GM12878 (cell line): ENCODE results near the gene SEMA6C. TPM values are rescaled to one million over a fixed set of nuclear protein-coding genes. Genes with fewer than 3 reads are reported as not detected.

Source experiments
- ATAC-seq: fragments of 200-7000 bp; cut with Tn5 transposase; 3 replicates; pipeline ENCODE4 v1.9.1; 2020; ENCODE audit warnings: mild to moderate bottlenecking, moderate library complexity
- BruUV-seq: library from RNA; stranded (reverse); fragments of 400-500 nt; replicated peaks from 2 replicates; lab custom pipeline; 2021; lab: Mats Ljungman, UMichigan
- CTCF ChIA-PET: fragments of 300-600 bp; sonication (Branson Sonifier 250); formaldehyde crosslinking; extraction: SDS; loops from one replicate; lab custom pipeline; 2021; ENCODE audit warnings: inconsistent platforms; lab: Yijun Ruan, JAX
- POLR2A ChIA-PET: fragments of 350-600 bp; formaldehyde crosslinking; extraction: SDS; loops from one replicate; lab custom pipeline; 2021; ENCODE audit warnings: inconsistent platforms; lab: Charles Lee
- RAD21 ChIA-PET: fragments of 300-600 bp; sonication (Branson Sonifier 250); formaldehyde crosslinking; loops from one replicate; lab custom pipeline; 2023; ENCODE audit warnings: antibody characterized with exemption; ENCODE audit not compliant: unreplicated experiment; lab: Charles Lee
- SMC1A ChIA-PET: fragments of 300-600 bp; sonication (Branson Sonifier 250); formaldehyde crosslinking; loops from one replicate; lab custom pipeline; 2023; ENCODE audit not compliant: unreplicated experiment, uncharacterized antibody; lab: Charles Lee
- DNase-seq: peaks from one replicate; pipeline ENCODE4 v3.0.0-alpha.2; 2011; ENCODE audit warnings: low read depth, low spot score
- FAIRE-seq: peaks from 3 replicates; lab custom pipeline; 2011; peaks lifted over from hg19 to GRCh38; lab: Jason Lieb, UNC
- H2AFZ ChIP-seq: 2 replicates; pipeline ENCODE4 v1.6.0; 2011; ENCODE audit warnings: low read depth, low read length, control low read depth; ENCODE audit not compliant: control insufficient read depth
- H3K27ac ChIP-seq: 2 replicates; pipeline ENCODE4 v1.5.1; 2011; ENCODE audit warnings: control low read depth; ENCODE audit not compliant: control insufficient read depth, insufficient read depth
- H3K27me3 ChIP-seq, 2 experiments: replicated peaks in 1 of 2; 2 replicates each; pipeline versions ENCODE4 v1.6.0 to v1.6.1; 2011; ENCODE audit warnings: low read length in 1 of 2; ENCODE audit not compliant: control insufficient read depth in 2 of 2, insufficient read depth in 2 of 2
- H3K36me3 ChIP-seq, 2 experiments: 2 replicates each; pipeline ENCODE4 v1.5.1; 2011; ENCODE audit warnings: low read length in 1 of 2; ENCODE audit not compliant: control insufficient read depth in 2 of 2, insufficient read depth in 2 of 2
- H3K4me1 ChIP-seq: 2 replicates; pipeline ENCODE4 v1.6.1; 2011; ENCODE audit warnings: mild to moderate bottlenecking, low read length, moderate library complexity, mixed read lengths; ENCODE audit not compliant: control insufficient read depth, insufficient read depth
- H3K4me2 ChIP-seq: 2 replicates; pipeline ENCODE4 v1.6.0; 2011; ENCODE audit warnings: control low read depth; ENCODE audit not compliant: control insufficient read depth, insufficient read depth
- H3K4me3 ChIP-seq: fragments of 200-600 bp; sonication (generic); 2 replicates; pipeline ENCODE4 v1.5.1; 2016
- H3K79me2 ChIP-seq: 2 replicates; pipeline ENCODE4 v1.6.0; 2011; ENCODE audit warnings: low read length; ENCODE audit not compliant: control insufficient read depth, insufficient read depth
- H3K9ac ChIP-seq: 2 replicates; pipeline ENCODE4 v1.8.0; 2011; ENCODE audit warnings: low read length, control low read depth, mixed read lengths; ENCODE audit not compliant: control insufficient read depth, insufficient read depth
- H3K9me3 ChIP-seq: replicated peaks from 3 replicates; pipeline ENCODE4 v1.5.1; 2011; ENCODE audit warnings: mild to moderate bottlenecking, low read length; ENCODE audit not compliant: control insufficient read depth, insufficient read depth
- H4K20me1 ChIP-seq: 2 replicates; pipeline ENCODE4 v1.6.0; 2011; ENCODE audit not compliant: control insufficient read depth, insufficient read depth
- BMI1 ChIP-seq: fragments of 450-650 bp; IDR thresholded peaks from 2 replicates; pipeline ENCODE4 v1.6.1; 2016; ENCODE audit warnings: mild to moderate bottlenecking, moderate library complexity, borderline replicate concordance
- BRCA1 ChIP-seq: IDR thresholded peaks from 2 replicates; pipeline ENCODE4 v1.6.1; 2011; ENCODE audit warnings: low read depth, low read length, improper control_type of control experiment
- CBX3 ChIP-seq: fragments of 200-600 bp; sonication (generic); IDR thresholded peaks from 2 replicates; pipeline ENCODE4 v1.6.1; 2016; ENCODE audit warnings: low read depth, borderline replicate concordance
- CHD1 ChIP-seq: IDR thresholded peaks from 2 replicates; pipeline ENCODE4 v1.6.1; 2012; ENCODE audit warnings: low read depth, low read length, improper control_type of control experiment
- ETV6 ChIP-seq, 2 experiments: fragments of 450-650 bp in 1 of 2; IDR thresholded peaks in 1 of 2; conservative IDR thresholded peaks in 1 of 2; 2 replicates each; pipeline ENCODE4 v1.6.1; 2014; ENCODE audit warnings: antibody characterized with exemption in 1 of 2, borderline replicate concordance in 1 of 2, low read depth in 1 of 2, mild to moderate bottlenecking in 1 of 2, moderate library complexity in 1 of 2
- HCFC1 ChIP-seq: fragments of 150-350 bp; IDR thresholded peaks from 2 replicates; pipeline ENCODE4 v1.6.1; 2014; ENCODE audit warnings: low read length
- MEF2B ChIP-seq: fragments of 450-650 bp; IDR thresholded peaks from 2 replicates; pipeline ENCODE4 v1.6.1; 2018; ENCODE audit warnings: mild to moderate bottlenecking, moderate library complexity; ENCODE audit not compliant: partially characterized antibody, poor library complexity, severe bottlenecking
- NFXL1 ChIP-seq: fragments of 450-650 bp; IDR thresholded peaks from 2 replicates; pipeline ENCODE4 v1.6.1; 2017; ENCODE audit warnings: antibody characterized with exemption, mild to moderate bottlenecking, borderline replicate concordance
- NR2C1 ChIP-seq: fragments of 450-650 bp; IDR thresholded peaks from 2 replicates; pipeline ENCODE4 v1.6.1; 2017; ENCODE audit warnings: antibody characterized with exemption, mild to moderate bottlenecking, moderate library complexity
- PML ChIP-seq: IDR thresholded peaks from 2 replicates; pipeline ENCODE4 v1.6.1; 2012; ENCODE audit warnings: low read length, inconsistent platforms
- POLR2A ChIP-seq: IDR thresholded peaks from 2 replicates; pipeline ENCODE4 v1.6.1; 2011; ENCODE audit warnings: low read depth, mild to moderate bottlenecking, low read length
- TAF1 ChIP-seq: IDR thresholded peaks from 2 replicates; pipeline ENCODE4 v1.6.1; 2011; ENCODE audit warnings: mild to moderate bottlenecking, low read depth, low read length, borderline replicate concordance
- TBL1XR1 ChIP-seq: IDR thresholded peaks from 2 replicates; pipeline ENCODE4 v1.6.1; 2012; ENCODE audit warnings: low read depth, low read length, improper control_type of control experiment
- USF2 ChIP-seq: IDR thresholded peaks from 2 replicates; pipeline ENCODE4 v1.6.1; 2011; ENCODE audit warnings: low read depth, low read length, improper control_type of control experiment, borderline replicate concordance
- YY1 ChIP-seq: IDR thresholded peaks from 2 replicates; pipeline ENCODE4 v1.6.1; 2011; ENCODE audit warnings: low read depth, mild to moderate bottlenecking, low read length
- WGBS: methylation state at CpG from one replicate; pipeline ENCODE4 v1.1.6; 2016; ENCODE audit warnings: low lambda C conversion rate; ENCODE audit not compliant: insufficient replicate concordance, insufficient coverage; ENCODE audit errors: missing lambda C conversion rate; 5-methylcytosine and 5-hydroxymethylcytosine counted together
- in situ Hi-C: fragments of 300-500 bp; cut with MboI; formaldehyde crosslinking; loops from 9 replicates; pipeline ENCODE4 v1.14.3; 2018; ENCODE audit warnings: mixed read lengths
- intact Hi-C: fragments of 100-400 bp; cut with micrococcal nuclease; formaldehyde crosslinking; loops from one replicate; pipeline ENCODE4 v1.14.2; 2022; ENCODE audit not compliant: unreplicated experiment
- polyA plus RNA-seq, 11 experiments: library from polyadenylated mRNA; depleted of rRNA in 4 of 11; unstranded in 6 of 11; stranded (reverse) in 5 of 11; fragments of >200 nt; fragmentation: Nextera tagmentation in 4 of 11; fragmentation: Illumina TruSeq in 1 of 11; extraction: Ambion mirVana in 4 of 11; extraction: Trizol in 1 of 11; gene quantifications; 1 replicate in 1 of 11; 2 replicates in 10 of 11; pipeline versions ENCODE4 v1.2.1 to v1.2.3, GENCODE V29; 2011 to 2016; ENCODE audit warnings: inconsistent platforms in 2 of 11, missing spikeins in 2 of 11, low read depth in 1 of 11
- total RNA-seq, 4 experiments: library from RNA; depleted of rRNA in 3 of 4; stranded (reverse); fragments of >200 nt in 3 of 4; fragmentation: Illumina TruSeq in 1 of 4; extraction: Trizol in 1 of 4; gene quantifications; 2 replicates each; pipeline versions ENCODE4 v1.2.1 to v1.2.3, GENCODE V29; 2013 to 2021

Gene SEMA6C
- total and polyA plus RNA-seq, 10 of the 15 experiments (the other 5 are each of a cell fraction or from before 2014, with no cell fraction given) = 0.13 to 2.2 (median 0.29) TPM; not detected in 1

- Histone ChIP-seq H3K4me3 (no peak overlapping the region), H3K27me3 (no peaks in the 10 kb centered on the region), H3K4me1 (peaks cover 6% of the 10 kb centered on the region), H3K9me3 (no peaks in the 10 kb centered on the region), H3K9ac (no peak overlapping the region), H2AFZ (no peak overlapping the region), H4K20me1 (no peaks in the 10 kb centered on the region; the same call in 1 of the 2 replicates), H3K79me2 (peaks cover 10% of the 10 kb centered on the region), H3K27ac (no peak overlapping the region), H3K36me3 (peaks cover 3 to 9% of the 10 kb centered on the region in 2 experiments; a peak in 3 of 4 replicates), H3K4me2 (no peak overlapping the region)
- WGBS = 94% methylated on average over 5 of the region's 5 CpGs
- TF ChIP-seq CBX3 = no peak
- no peak for TF ChIP-seq TBL1XR1
- no peak for TF ChIP-seq ETV6 (conservative IDR thresholded peaks at IDR 0.05 in 1 of 2, IDR thresholded peaks at IDR 0.05 in 1 of 2; ENCODE audit: borderline replicate concordance in 1 of 2, low read depth in 1 of 2)
- TF ChIP-seq NR2C1 = no peak
- TF ChIP-seq MEF2B = no peak
- TF ChIP-seq POLR2A = no peak
- TF ChIP-seq PML = no peak
- TF ChIP-seq YY1 = no peak
- no peak for TF ChIP-seq TAF1
- no peak for TF ChIP-seq BMI1
- no peak for TF ChIP-seq CHD1
- no peak for TF ChIP-seq BRCA1
- TF ChIP-seq NFXL1 = no peak
- no peak for TF ChIP-seq HCFC1
- no peak for TF ChIP-seq USF2
- DNase-seq = no peak
- POLR2A ChIA-PET = interaction anchor here (0.6 kb wide), 1 partner anchor 43 kb away, joined by 4 read pairs; no protein-coding TSS in a partner anchor
- RAD21 ChIA-PET = interaction anchor here (0.5 to 0.6 kb wide), 2 partner anchors 19 to 45 kb away, joined by 3 to 4 read pairs; no protein-coding TSS in a partner anchor
- SMC1A ChIA-PET = interaction anchor here (1.2 to 1.4 kb wide), 2 partner anchors 14 to 72 kb away, joined by 3 read pairs; partner anchors contain the start of gene TNFAIP8L2
- no peak for FAIRE-seq
- CTCF ChIA-PET = interaction anchor here (1.0 to 1.2 kb wide), 2 partner anchors 15 to 81 kb away, joined by 3 to 4 read pairs; partner anchors contain the start of gene TNFAIP8L2
- BruUV-seq = no TSS peak
- intact Hi-C loops = no loop called here
- in situ Hi-C loops = no loop called here
- ATAC-seq = no peak
Observed at GRCh38 chr1:151171190-151171589, 24.8 kb upstream of the SEMA6C start.
